H9 (cell line): ENCODE measurements around the gene PHLDB1. TPM values are rescaled to one million over a fixed set of nuclear protein-coding genes. Genes with fewer than 3 reads are reported as not detected.

ENCODE experiments used
- DNase-seq: peaks from one replicate; pipeline ENCODE4 v3.0.0-alpha.2; 2017
- H2AFZ ChIP-seq: one replicate; pipeline ENCODE4 v1.6.1; 2013; ENCODE audit warnings: mild to moderate bottlenecking, low read length, control low read depth, moderate library complexity
- H2AK5ac ChIP-seq: 2 replicates; pipeline ENCODE4 v1.6.1; 2013; ENCODE audit warnings: low read length, control low read depth, mixed read lengths; ENCODE audit not compliant: insufficient read length
- H2BK120ac ChIP-seq: one replicate; pipeline ENCODE4 v1.6.1; 2013; ENCODE audit warnings: low read depth, mild to moderate bottlenecking, low read length, control low read depth, inconsistent platforms; ENCODE audit not compliant: poor library complexity, severe bottlenecking
- H2BK12ac ChIP-seq: 2 replicates; pipeline ENCODE4 v1.6.1; 2013; ENCODE audit warnings: low read length, control low read depth, mixed read lengths, low read depth; ENCODE audit not compliant: insufficient read length
- H2BK15ac ChIP-seq: 2 replicates; pipeline ENCODE4 v1.6.1; 2013; ENCODE audit warnings: low read depth, low read length, control low read depth
- H2BK20ac ChIP-seq: one replicate; pipeline ENCODE4 v1.6.1; 2013; ENCODE audit warnings: low read depth, mild to moderate bottlenecking, low read length, control low read depth, inconsistent platforms; ENCODE audit not compliant: poor library complexity, severe bottlenecking
- H2BK5ac ChIP-seq: 2 replicates; pipeline ENCODE4 v1.6.1; 2013; ENCODE audit warnings: low read length, control low read depth, mixed read lengths; ENCODE audit not compliant: insufficient read length
- H3K14ac ChIP-seq: 2 replicates; pipeline ENCODE4 v1.6.1; 2013; ENCODE audit warnings: low read length, control low read depth; ENCODE audit not compliant: insufficient read depth
- H3K18ac ChIP-seq: 2 replicates; pipeline ENCODE4 v1.6.1; 2013; ENCODE audit warnings: low read depth, mild to moderate bottlenecking, mixed read lengths, low read length, control low read depth; ENCODE audit not compliant: insufficient read length
- H3K23ac ChIP-seq: 2 replicates; pipeline ENCODE4 v1.6.1; 2013; ENCODE audit warnings: low read length, control low read depth, mixed read lengths, low read depth; ENCODE audit not compliant: insufficient read length
- H3K23me2 ChIP-seq: 2 replicates; pipeline ENCODE4 v1.6.1; 2013; ENCODE audit warnings: low read depth, mild to moderate bottlenecking, mixed read lengths, low read length, control low read depth; ENCODE audit not compliant: insufficient read length, poor library complexity, severe bottlenecking
- H3K27ac ChIP-seq: 2 replicates; pipeline ENCODE4 v1.5.1; 2013; ENCODE audit warnings: low read length, control low read depth, mixed read lengths, low read depth; ENCODE audit not compliant: insufficient read length
- H3K27me3 ChIP-seq: 2 replicates; pipeline ENCODE4 v1.6.1; 2013; ENCODE audit warnings: low read length, control low read depth, inconsistent platforms; ENCODE audit not compliant: insufficient read depth
- H3K4ac ChIP-seq: 2 replicates; pipeline ENCODE4 v1.6.1; 2013; ENCODE audit warnings: low read depth, mild to moderate bottlenecking, control low read depth, inconsistent platforms, low read length, moderate library complexity
- H3K4me1 ChIP-seq: 2 replicates; pipeline ENCODE4 v1.6.1; 2013; ENCODE audit warnings: low read length, control low read depth, inconsistent platforms; ENCODE audit not compliant: insufficient read depth
- H3K4me2 ChIP-seq: 2 replicates; pipeline ENCODE4 v1.6.1; 2013; ENCODE audit warnings: low read length, control low read depth, mixed read lengths; ENCODE audit not compliant: insufficient read length, insufficient read depth
- H3K56ac ChIP-seq: 2 replicates; pipeline ENCODE4 v1.6.1; 2013; ENCODE audit warnings: low read depth, mild to moderate bottlenecking, mixed read lengths, low read length, control low read depth; ENCODE audit not compliant: insufficient read length
- H3K79me1 ChIP-seq: 2 replicates; pipeline ENCODE4 v1.6.1; 2013; ENCODE audit warnings: low read depth, mild to moderate bottlenecking, moderate library complexity, low read length, control low read depth, inconsistent platforms; ENCODE audit not compliant: insufficient read depth, poor library complexity, severe bottlenecking
- H3K79me2 ChIP-seq: 2 replicates; pipeline ENCODE4 v1.6.1; 2013; ENCODE audit warnings: low read length, control low read depth, inconsistent platforms; ENCODE audit not compliant: insufficient read depth
- H3K9ac ChIP-seq: 2 replicates; pipeline ENCODE4 v1.6.1; 2013; ENCODE audit warnings: low read length, control low read depth, mixed read lengths; ENCODE audit not compliant: insufficient read length; ENCODE audit errors: extremely low read depth
- H3K9me3 ChIP-seq: one replicate; pipeline ENCODE4 v1.6.1; 2013; ENCODE audit warnings: low read depth, low read length, inconsistent platforms; ENCODE audit not compliant: control insufficient read depth
- H3T11ph ChIP-seq: one replicate; pipeline ENCODE4 v1.6.1; 2013; ENCODE audit warnings: mild to moderate bottlenecking, low read length, control low read depth, inconsistent platforms
- H4K20me1 ChIP-seq: one replicate; pipeline ENCODE4 v1.6.1; 2013; ENCODE audit not compliant: control insufficient read depth, insufficient read length, insufficient read depth
- H4K5ac ChIP-seq: 2 replicates; pipeline ENCODE4 v1.6.1; 2013; ENCODE audit warnings: low read depth, mild to moderate bottlenecking, mixed read lengths, low read length, control low read depth; ENCODE audit not compliant: insufficient read length
- H4K8ac ChIP-seq: replicated peaks from 2 replicates; pipeline ENCODE4 v1.6.1; 2013; ENCODE audit warnings: low read length, control low read depth, mixed read lengths, low read depth; ENCODE audit not compliant: insufficient read length
- H4K91ac ChIP-seq: 2 replicates; pipeline ENCODE4 v1.6.1; 2013; ENCODE audit warnings: low read depth, mild to moderate bottlenecking, moderate library complexity, mixed read lengths, low read length, control low read depth; ENCODE audit not compliant: insufficient read length
- H3K27ac Mint-ChIP-seq, 3 experiments: 2 replicates in 2 of 3; 3 replicates in 1 of 3; pipeline ENCODE4 v1.8.0; 2020 to 2021; ENCODE audit warnings: mixed read lengths in 3 of 3, mild to moderate bottlenecking in 1 of 3, moderate library complexity in 1 of 3
- H3K27me3 Mint-ChIP-seq: 2 replicates; pipeline ENCODE4 v1.8.0; 2021; ENCODE audit warnings: low read depth, mild to moderate bottlenecking, moderate library complexity, mixed read lengths
- H3K36me3 Mint-ChIP-seq, 3 experiments: 2 replicates in 2 of 3; 3 replicates in 1 of 3; pipeline ENCODE4 v1.8.0; 2020 to 2021; ENCODE audit warnings: low read depth in 3 of 3, mixed read lengths in 3 of 3; ENCODE audit not compliant: insufficient read depth in 1 of 3
- H3K4me1 Mint-ChIP-seq, 2 experiments: 2 replicates each; pipeline ENCODE4 v1.8.0; 2020; ENCODE audit warnings: mixed read lengths in 2 of 2
- H3K4me3 Mint-ChIP-seq, 2 experiments: 2 replicates in 1 of 2; 3 replicates in 1 of 2; pipeline ENCODE4 v1.8.0; 2020 to 2021; ENCODE audit warnings: mild to moderate bottlenecking in 2 of 2, mixed read lengths in 2 of 2, moderate library complexity in 1 of 2
- H3K9me3 Mint-ChIP-seq, 2 experiments: 2 replicates in 1 of 2; 3 replicates in 1 of 2; pipeline ENCODE4 v1.8.0; 2020; ENCODE audit warnings: mild to moderate bottlenecking in 2 of 2, mixed read lengths in 2 of 2, moderate library complexity in 1 of 2
- CTCF ChIP-seq: fragments of 200-600 bp; sonication (generic); conservative IDR thresholded peaks from 3 replicates; pipeline ENCODE4 v1.8.0; 2021; ENCODE audit warnings: antibody characterized with exemption, mild to moderate bottlenecking
- WGBS: extraction: QIAGEN DNeasy Blood & Tissue Kit; methylation state at CpG from one replicate; pipeline ENCODE4 v1.1.7; 2013; ENCODE audit warnings: missing lambda C conversion rate, low lambda C conversion rate, mixed read lengths; ENCODE audit not compliant: insufficient read length; ENCODE audit errors: extremely low coverage; 5-methylcytosine and 5-hydroxymethylcytosine counted together
- total RNA-seq: library from RNA; stranded (reverse); gene quantifications from 2 replicates; pipeline ENCODE4 v1.2.1, GENCODE V29; 2021

PHLDB1 gene
- total RNA-seq, 1 experiment from 2014 or later: 56.0 TPM

- Mint-ChIP-seq H3K27me3 (no peaks in the 10 kb centered on the region), H3K9me3 (no peaks in the 10 kb centered on the region), H3K36me3 (peaks cover 16 to 65% (median 57%) of the 10 kb centered on the region in 3 experiments), H3K4me1 (peaks cover 4 to 15% of the 10 kb centered on the region in 2 experiments), H3K4me3 (no peak overlapping the region), H3K27ac (no peak overlapping the region; a peak in 1 of 7 replicates)
- H2BK5ac ChIP-seq: no peak overlapping the region
- no peak overlapping the region for H3T11ph ChIP-seq
- H3K23ac ChIP-seq: no peak overlapping the region
- no peak overlapping the region for H3K4me2 ChIP-seq
- H3K14ac ChIP-seq: no peak overlapping the region
- no peaks in the 10 kb centered on the region for H4K20me1 ChIP-seq
- no peaks in the 10 kb centered on the region for H3K27me3 ChIP-seq
- no peak overlapping the region for H2BK20ac ChIP-seq
- peaks cover 5% of the 10 kb centered on the region; the same call in 1 of the 2 replicates for H3K4me1 ChIP-seq
- no peaks in the 10 kb centered on the region for H3K79me2 ChIP-seq
- no peak overlapping the region for H3K27ac ChIP-seq
- H2AFZ ChIP-seq: no peak overlapping the region
- H2BK120ac ChIP-seq: no peak overlapping the region
- no peak for DNase-seq
- no peaks in the 10 kb centered on the region for H3K9me3 ChIP-seq
- WGBS: no CpG with 5 or more reads among the region's 5 CpGs
- no peak overlapping the region for H2AK5ac ChIP-seq
- no peak overlapping the region for H2BK12ac ChIP-seq
- H3K4ac ChIP-seq: no peak overlapping the region
- no peak overlapping the region for H4K8ac ChIP-seq
- no peak for TF ChIP-seq CTCF
- H3K18ac ChIP-seq: no peak overlapping the region
- H4K91ac ChIP-seq: no peak overlapping the region
- no peak overlapping the region for H3K9ac ChIP-seq
- H3K79me1 ChIP-seq: no peaks in the 10 kb centered on the region
- no peak overlapping the region for H4K5ac ChIP-seq
- H2BK15ac ChIP-seq: no peak overlapping the region
- H3K23me2 ChIP-seq: no peaks in the 10 kb centered on the region
- H3K56ac ChIP-seq: no peak overlapping the region
Measured at GRCh38 chr11:118628861-118629549, 21.6 kb downstream of the PHLDB1 start.
